IMR-90 (cell line): Measurements from ENCODE around the gene RBM44. TPM values are rescaled to one million over a fixed set of nuclear protein-coding genes. Genes with fewer than 3 reads are reported as not detected.

ENCODE experiments used
- ATAC-seq: fragments of 200-7000 bp; cut with Tn5 transposase; 2 replicates; pipeline ENCODE4 v1.9.1; 2020; ENCODE audit warnings: low read depth, mild to moderate bottlenecking, moderate library complexity
- BruUV-seq: library from RNA; stranded (reverse); fragments of 400-500 nt; replicated peaks from 2 replicates; lab custom pipeline; 2021; lab: Mats Ljungman, UMichigan
- CTCF ChIA-PET: fragments of 300-600 bp; formaldehyde crosslinking; extraction: SDS; loops from one replicate; lab custom pipeline; 2021; ENCODE audit warnings: antibody characterized with exemption; lab: Yijun Ruan, JAX
- POLR2A ChIA-PET: fragments of 300-600 bp; sonication (Branson Sonifier 250); formaldehyde crosslinking; loops from one replicate; lab custom pipeline; 2022; ENCODE audit warnings: antibody characterized with exemption; ENCODE audit not compliant: unreplicated experiment; lab: Charles Lee
- DNase-seq: peaks from one replicate; pipeline ENCODE4 v3.0.0; 2013
- H2AFZ ChIP-seq: replicated peaks from 2 replicates; pipeline ENCODE3; 2013; ENCODE audit warnings: low read length, mild to moderate bottlenecking; ENCODE audit not compliant: poor library complexity
- H2AK5ac ChIP-seq: 2 replicates; pipeline ENCODE4 v1.6.1; 2013; ENCODE audit warnings: low read depth, low read length, inconsistent platforms
- H2AK9ac ChIP-seq: replicated peaks from 2 replicates; pipeline ENCODE3; 2013; ENCODE audit warnings: mild to moderate bottlenecking, low read depth, low read length, moderate library complexity; ENCODE audit not compliant: poor library complexity
- H2BK120ac ChIP-seq: 2 replicates; pipeline ENCODE4 v1.6.1; 2013; ENCODE audit warnings: low read depth, low read length, inconsistent platforms
- H2BK15ac ChIP-seq: 3 replicates; pipeline ENCODE4 v1.6.1; 2013; ENCODE audit warnings: low read depth, low read length, inconsistent platforms
- H2BK20ac ChIP-seq: 2 replicates; pipeline ENCODE4 v1.6.1; 2013; ENCODE audit warnings: low read depth, mild to moderate bottlenecking, inconsistent platforms, low read length, moderate library complexity
- H2BK5ac ChIP-seq: 2 replicates; pipeline ENCODE4 v1.6.1; 2013; ENCODE audit warnings: mild to moderate bottlenecking, low read depth, low read length, inconsistent platforms; ENCODE audit not compliant: poor library complexity, severe bottlenecking
- H3K14ac ChIP-seq: replicated peaks from 2 replicates; pipeline ENCODE4 v1.6.1; 2013; ENCODE audit warnings: low read depth, low read length, inconsistent platforms
- H3K18ac ChIP-seq: 2 replicates; pipeline ENCODE4 v1.6.1; 2013; ENCODE audit warnings: low read depth, low read length, control low read depth
- H3K23ac ChIP-seq: 2 replicates; pipeline ENCODE4 v1.6.1; 2013; ENCODE audit warnings: low read depth, low read length, inconsistent platforms
- H3K27ac ChIP-seq: 2 replicates; pipeline ENCODE4 v1.5.1; 2013; ENCODE audit warnings: mild to moderate bottlenecking, control low read depth, low read length; ENCODE audit not compliant: insufficient read depth
- H3K27me3 ChIP-seq: 2 replicates; pipeline ENCODE4 v1.6.1; 2013; ENCODE audit warnings: low read length; ENCODE audit not compliant: control insufficient read depth, insufficient read depth
- H3K36me3 ChIP-seq: 2 replicates; pipeline ENCODE4 v1.6.1; 2013; ENCODE audit warnings: low read length, mixed read lengths; ENCODE audit not compliant: control insufficient read depth, insufficient read depth
- H3K4ac ChIP-seq: 2 replicates; pipeline ENCODE4 v1.6.1; 2013; ENCODE audit warnings: low read depth, low read length, inconsistent platforms
- H3K4me1 ChIP-seq: 2 replicates; pipeline ENCODE4 v1.6.1; 2013; ENCODE audit warnings: low read length, mixed read lengths; ENCODE audit not compliant: control insufficient read depth, insufficient read depth
- H3K4me2 ChIP-seq: 2 replicates; pipeline ENCODE4 v1.6.1; 2013; ENCODE audit warnings: low read depth, mild to moderate bottlenecking, control low read depth, low read length, moderate library complexity
- H3K4me3 ChIP-seq: 2 replicates; pipeline ENCODE4 v1.5.1; 2013; ENCODE audit warnings: low read depth, mild to moderate bottlenecking, control low read depth, low read length, moderate library complexity; ENCODE audit not compliant: insufficient read depth
- H3K56ac ChIP-seq: 2 replicates; pipeline ENCODE4 v1.6.1; 2013; ENCODE audit warnings: low read length, inconsistent platforms; ENCODE audit not compliant: insufficient read depth; ENCODE audit errors: extremely low read depth
- H3K79me1 ChIP-seq, 2 experiments: 2 replicates each; pipeline ENCODE4 v1.6.1; 2013; ENCODE audit warnings: low read length in 2 of 2, inconsistent platforms in 1 of 2, low read depth in 1 of 2
- H3K9ac ChIP-seq: 2 replicates; pipeline ENCODE4 v1.6.1; 2013; ENCODE audit warnings: low read depth, low read length, control low read depth
- H3K9me1 ChIP-seq: 2 replicates; pipeline ENCODE4 v1.6.1; 2013; ENCODE audit warnings: low read length, inconsistent platforms; ENCODE audit not compliant: insufficient read depth
- H3K9me3 ChIP-seq: 2 replicates; pipeline ENCODE4 v1.6.1; 2013; ENCODE audit warnings: low read length; ENCODE audit not compliant: control insufficient read depth, insufficient read depth
- H4K20me1 ChIP-seq: 2 replicates; pipeline ENCODE4 v1.6.1; 2013; ENCODE audit warnings: low read length, inconsistent platforms; ENCODE audit not compliant: insufficient read depth
- H4K5ac ChIP-seq: 2 replicates; pipeline ENCODE4 v1.6.1; 2013; ENCODE audit warnings: mild to moderate bottlenecking, low read depth, low read length, control low read depth
- H4K8ac ChIP-seq, 2 experiments: 2 replicates each; pipeline ENCODE4 v1.6.1; 2013; ENCODE audit warnings: low read depth in 2 of 2, low read length in 2 of 2, control low read depth in 1 of 2, inconsistent platforms in 1 of 2
- H4K91ac ChIP-seq: 2 replicates; pipeline ENCODE4 v1.6.1; 2013; ENCODE audit warnings: low read depth, low read length, inconsistent platforms; ENCODE audit not compliant: insufficient read depth
- BHLHE40 ChIP-seq: fragments of 150-350 bp; IDR thresholded peaks from 2 replicates; pipeline ENCODE4 v1.6.1; 2016; ENCODE audit warnings: mild to moderate bottlenecking, low read depth, low read length
- CHD1 ChIP-seq: IDR thresholded peaks from 2 replicates; pipeline ENCODE4 v1.6.1; 2012; ENCODE audit warnings: low read depth, low read length, improper control_type of control experiment
- CTCF ChIP-seq: conservative IDR thresholded peaks from 2 replicates; pipeline ENCODE4 v1.5.1; 2012; ENCODE audit warnings: mild to moderate bottlenecking, low read depth, low read length, improper control_type of control experiment
- ELK1 ChIP-seq: fragments of 150-350 bp; IDR thresholded peaks from 2 replicates; pipeline ENCODE4 v1.6.1; 2016; ENCODE audit warnings: low read depth, mild to moderate bottlenecking, low read length, moderate library complexity, borderline replicate concordance
- FOS ChIP-seq: fragments of 150-350 bp; IDR thresholded peaks from 2 replicates; pipeline ENCODE4 v1.6.1; 2016; ENCODE audit warnings: low read depth, low read length
- MAFK ChIP-seq: IDR thresholded peaks from 2 replicates; pipeline ENCODE4 v1.6.1; 2012; ENCODE audit warnings: low read depth, low read length, improper control_type of control experiment
- MXI1 ChIP-seq: IDR thresholded peaks from 2 replicates; pipeline ENCODE4 v1.6.1; 2012; ENCODE audit warnings: low read depth, mild to moderate bottlenecking, low read length, moderate library complexity, borderline replicate concordance
- POLR2A ChIP-seq: IDR thresholded peaks from 2 replicates; pipeline ENCODE4 v1.6.1; 2012; ENCODE audit warnings: mild to moderate bottlenecking, low read depth, low read length
- RAD21 ChIP-seq: IDR thresholded peaks from 2 replicates; pipeline ENCODE4 v1.6.1; 2012; ENCODE audit warnings: low read length, improper control_type of control experiment
- RFX5 ChIP-seq: IDR thresholded peaks from 2 replicates; pipeline ENCODE4 v1.8.0; 2012; ENCODE audit warnings: low read depth, mild to moderate bottlenecking, low read length, moderate library complexity
- SMC3 ChIP-seq: fragments of 150-350 bp; IDR thresholded peaks from 2 replicates; pipeline ENCODE4 v1.6.1; 2016; ENCODE audit warnings: low read depth, mild to moderate bottlenecking, antibody characterized with exemption, low read length, moderate library complexity
- USF2 ChIP-seq: fragments of 150-350 bp; IDR thresholded peaks from 2 replicates; pipeline ENCODE4 v1.6.1; 2017; ENCODE audit warnings: mild to moderate bottlenecking, antibody characterized with exemption, low read length, low read depth
- WGBS, 2 experiments: methylation state at CpG; one replicate each; pipeline versions ENCODE4 v1.1.5 to v1.1.7; 2013; ENCODE audit warnings: missing lambda C conversion rate in 2 of 2; ENCODE audit not compliant: insufficient read length in 1 of 2; ENCODE audit errors: extremely low coverage in 2 of 2; 5-methylcytosine and 5-hydroxymethylcytosine counted together
- dilution Hi-C: fragments of 300-500 bp; cut with HindIII; formaldehyde crosslinking; loops from one replicate; pipeline ENCODE4 v1.14.3; 2018; ENCODE audit warnings: low sequenced_read_pairs; ENCODE audit not compliant: unreplicated experiment
- in situ Hi-C: fragments of 300-500 bp; cut with MboI; formaldehyde crosslinking; loops from 3 replicates; pipeline ENCODE4 v1.14.3; 2019; ENCODE audit warnings: low sequenced_read_pairs, inconsistent platforms, mixed read lengths
- intact Hi-C: fragments of 100-400 bp; cut with micrococcal nuclease; formaldehyde crosslinking; loops from 2 replicates; pipeline ENCODE4 v1.10.0; 2022
- polyA plus RNA-seq, 3 experiments: library from polyadenylated mRNA; depleted of rRNA; stranded (reverse); fragments of >200 nt; gene quantifications; 2 replicates each; pipeline ENCODE4 v1.2.3, GENCODE V29; 2012; ENCODE audit warnings: low replicate concordance in 1 of 3
- total RNA-seq: library from RNA; depleted of rRNA; stranded (reverse); fragments of >200 nt; gene quantifications from 2 replicates; pipeline ENCODE4 v1.2.3, GENCODE V29; 2012

RBM44 gene
- total and polyA plus RNA-seq, 2 of the 4 experiments (the other 2 are of a cell fraction): 0.14 to 0.18 TPM

- no peak overlapping the region for H2AK9ac ChIP-seq
- no peak overlapping the region for H3K9ac ChIP-seq
- WGBS, 2 experiments: 79% methylated on average over 7 of the region's 14 CpGs; no CpG with 5 or more reads in 1 of the 2 experiments
- ChIA-PET POLR2A (no interaction called here), CTCF (interaction anchor here (0.6 kb wide), 1 partner anchor 50 kb away, joined by 3 read pairs; no protein-coding TSS in a partner anchor)
- no peak overlapping the region; the same call in 1 of the 2 replicates for H2BK120ac ChIP-seq
- no peaks in the 10 kb centered on the region for H3K36me3 ChIP-seq
- H3K23ac ChIP-seq: no peak overlapping the region
- no peak overlapping the region for H3K4me3 ChIP-seq
- TF ChIP-seq RFX5 (no peak), MXI1 (no peak), SMC3 (no peak), BHLHE40 (no peak), USF2 (no peak), ELK1 (no peak), FOS (no peak), CTCF (no peak), CHD1 (no peak), POLR2A (no peak), MAFK (no peak), RAD21 (no peak)
- H4K5ac ChIP-seq: no peak overlapping the region
- in situ Hi-C loops (no loop called here), intact Hi-C loops (no loop called here), dilution Hi-C loops (no loop called here)
- H3K27ac ChIP-seq: no peak overlapping the region
- H3K79me1 ChIP-seq: 0 out of 4 replicates have a peak, but pooled peaks cover 0 to 6% of the 10 kb centered on the region in 2 experiments
- H2BK5ac ChIP-seq: no peak overlapping the region
- ATAC-seq (no peak), DNase-seq (no peak)
- no peaks in the 10 kb centered on the region for H3K27me3 ChIP-seq
- H4K8ac ChIP-seq: no peak overlapping the region
- H3K9me3 ChIP-seq: no peaks in the 10 kb centered on the region
- no peak overlapping the region for H2AFZ ChIP-seq
- H3K14ac ChIP-seq: no peak overlapping the region
- BruUV-seq: no TSS peak
- H2BK15ac ChIP-seq: no peak overlapping the region
- no peak overlapping the region for H3K4me2 ChIP-seq
- peaks cover 37% of the 10 kb centered on the region for H3K4me1 ChIP-seq
- H3K56ac ChIP-seq: no peak overlapping the region
- no peaks in the 10 kb centered on the region for H4K20me1 ChIP-seq
- no peak overlapping the region for H3K18ac ChIP-seq
- no peak overlapping the region for H4K91ac ChIP-seq
- no peak overlapping the region for H3K4ac ChIP-seq
- H2AK5ac ChIP-seq: 0 out of 2 replicates have a peak overlapping the region, but pooled peaks have one; percentile 9
- H2BK20ac ChIP-seq: no peak overlapping the region
- no peaks in the 10 kb centered on the region; the same call in 1 of the 2 replicates for H3K9me1 ChIP-seq
These were observed 77.5 kb downstream of the RBM44 start for GRCh38 chr2:237876061-237876526.
